AG09309 (cell line): ENCODE results near the gene AMBRA1.
A peak's percentile ranks its signal among the peaks of the same experiment; 100 is the strongest.

ENCODE experiments used
- DNase-seq: peaks from one replicate; pipeline ENCODE4 v3.0.0-alpha.2; 2010; ENCODE audit warnings: low read depth
- H3K4me3 ChIP-seq: 2 replicates; pipeline ENCODE4 v1.5.1; 2011; ENCODE audit warnings: mild to moderate bottlenecking, low read depth, low read length, moderate library complexity; ENCODE audit not compliant: control insufficient read depth
- TF ChIP-seq, protein P1 (sequence below): IDR thresholded peaks from 2 replicates; pipeline ENCODE4 v1.5.1; 2011; ENCODE audit warnings: mild to moderate bottlenecking, low read depth, low read length, inconsistent platforms; ENCODE audit not compliant: insufficient read depth, control insufficient read depth; ENCODE audit errors: missing control alignments

The AMBRA1 gene

DNA sequence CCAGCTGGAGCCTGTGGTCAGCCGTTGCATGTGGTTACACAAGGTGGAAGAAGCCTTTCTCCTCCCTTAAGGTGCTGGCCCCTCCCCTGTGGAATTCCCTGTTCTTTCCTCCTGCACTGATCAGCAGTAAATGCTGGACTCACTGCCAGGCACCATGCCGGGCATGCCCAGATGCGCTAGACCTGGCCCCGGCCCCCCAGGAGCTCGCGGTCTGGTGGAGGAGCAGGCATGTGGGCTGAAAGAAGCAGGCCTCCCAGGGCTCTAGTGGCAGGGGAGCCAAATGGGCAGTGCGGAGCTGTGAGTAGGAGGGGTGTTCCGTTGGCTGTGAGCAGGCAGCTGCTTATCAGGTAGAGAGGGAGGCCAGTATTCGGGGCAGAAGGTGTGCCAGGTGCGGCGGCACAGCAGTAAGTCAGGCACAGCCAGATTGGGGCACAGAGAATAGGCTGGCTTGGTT, 236.3 kb downstream of the AMBRA1 start:
- TF ChIP-seq, protein P1, sequence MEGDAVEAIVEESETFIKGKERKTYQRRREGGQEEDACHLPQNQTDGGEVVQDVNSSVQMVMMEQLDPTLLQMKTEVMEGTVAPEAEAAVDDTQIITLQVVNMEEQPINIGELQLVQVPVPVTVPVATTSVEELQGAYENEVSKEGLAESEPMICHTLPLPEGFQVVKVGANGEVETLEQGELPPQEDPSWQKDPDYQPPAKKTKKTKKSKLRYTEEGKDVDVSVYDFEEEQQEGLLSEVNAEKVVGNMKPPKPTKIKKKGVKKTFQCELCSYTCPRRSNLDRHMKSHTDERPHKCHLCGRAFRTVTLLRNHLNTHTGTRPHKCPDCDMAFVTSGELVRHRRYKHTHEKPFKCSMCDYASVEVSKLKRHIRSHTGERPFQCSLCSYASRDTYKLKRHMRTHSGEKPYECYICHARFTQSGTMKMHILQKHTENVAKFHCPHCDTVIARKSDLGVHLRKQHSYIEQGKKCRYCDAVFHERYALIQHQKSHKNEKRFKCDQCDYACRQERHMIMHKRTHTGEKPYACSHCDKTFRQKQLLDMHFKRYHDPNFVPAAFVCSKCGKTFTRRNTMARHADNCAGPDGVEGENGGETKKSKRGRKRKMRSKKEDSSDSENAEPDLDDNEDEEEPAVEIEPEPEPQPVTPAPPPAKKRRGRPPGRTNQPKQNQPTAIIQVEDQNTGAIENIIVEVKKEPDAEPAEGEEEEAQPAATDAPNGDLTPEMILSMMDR: no peak
- DNase-seq: no peak
- H3K4me3 ChIP-seq: no peak overlapping the region

DNA sequence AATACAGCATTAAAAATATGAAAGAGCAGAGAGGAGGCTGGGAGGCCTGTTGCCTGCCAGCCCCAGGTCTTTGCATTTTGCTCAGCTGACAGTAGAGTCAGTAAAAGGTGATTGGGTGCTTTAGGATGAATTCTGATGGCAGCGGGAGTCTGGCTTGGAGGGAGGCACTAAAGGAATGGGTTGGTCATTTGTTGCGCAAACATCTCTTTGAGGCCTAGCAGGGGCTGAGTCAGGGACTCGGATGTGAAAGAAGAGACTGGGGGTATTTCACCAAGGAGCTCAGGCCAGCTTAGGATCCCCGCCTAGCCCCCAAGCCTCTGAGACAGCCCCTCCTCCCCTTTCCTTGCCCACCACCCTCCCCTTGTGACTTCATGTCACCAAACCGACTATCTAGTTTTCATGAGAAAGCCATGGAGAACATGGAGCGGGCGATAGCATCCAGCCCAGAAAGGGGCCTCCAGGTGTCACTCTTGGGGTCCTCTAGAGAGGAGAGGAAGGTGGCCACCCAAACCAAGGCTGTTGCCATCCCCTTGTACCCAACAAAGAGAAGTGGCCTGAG, 236.8 kb downstream of the AMBRA1 start:
- TF ChIP-seq, protein P1: no peak
- H3K4me3 ChIP-seq: no peak overlapping the region
- no peak for DNase-seq

DNA sequence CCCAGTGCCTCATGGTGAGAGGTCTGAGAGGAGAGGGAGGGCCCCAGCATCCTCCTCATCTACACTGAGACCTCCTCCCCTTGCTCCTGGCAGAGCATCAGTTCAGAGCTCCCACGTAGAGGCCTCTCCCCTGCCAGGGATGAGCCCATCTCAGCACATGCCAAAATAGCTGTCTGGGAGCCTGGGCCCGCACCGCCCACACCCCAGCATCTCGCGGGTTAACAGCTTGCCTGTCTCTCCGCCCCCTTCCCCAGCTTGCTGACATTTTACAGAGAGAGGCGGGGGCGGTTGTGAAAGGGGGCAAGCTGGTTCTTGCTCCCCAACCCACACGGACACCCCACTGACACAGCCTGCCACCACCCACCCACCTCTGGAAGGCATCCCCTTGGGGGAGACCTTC, 240.1 kb downstream of the AMBRA1 start:
- no peak for DNase-seq
- no peak overlapping the region for H3K4me3 ChIP-seq
- TF ChIP-seq, protein P1: no peak

DNA sequence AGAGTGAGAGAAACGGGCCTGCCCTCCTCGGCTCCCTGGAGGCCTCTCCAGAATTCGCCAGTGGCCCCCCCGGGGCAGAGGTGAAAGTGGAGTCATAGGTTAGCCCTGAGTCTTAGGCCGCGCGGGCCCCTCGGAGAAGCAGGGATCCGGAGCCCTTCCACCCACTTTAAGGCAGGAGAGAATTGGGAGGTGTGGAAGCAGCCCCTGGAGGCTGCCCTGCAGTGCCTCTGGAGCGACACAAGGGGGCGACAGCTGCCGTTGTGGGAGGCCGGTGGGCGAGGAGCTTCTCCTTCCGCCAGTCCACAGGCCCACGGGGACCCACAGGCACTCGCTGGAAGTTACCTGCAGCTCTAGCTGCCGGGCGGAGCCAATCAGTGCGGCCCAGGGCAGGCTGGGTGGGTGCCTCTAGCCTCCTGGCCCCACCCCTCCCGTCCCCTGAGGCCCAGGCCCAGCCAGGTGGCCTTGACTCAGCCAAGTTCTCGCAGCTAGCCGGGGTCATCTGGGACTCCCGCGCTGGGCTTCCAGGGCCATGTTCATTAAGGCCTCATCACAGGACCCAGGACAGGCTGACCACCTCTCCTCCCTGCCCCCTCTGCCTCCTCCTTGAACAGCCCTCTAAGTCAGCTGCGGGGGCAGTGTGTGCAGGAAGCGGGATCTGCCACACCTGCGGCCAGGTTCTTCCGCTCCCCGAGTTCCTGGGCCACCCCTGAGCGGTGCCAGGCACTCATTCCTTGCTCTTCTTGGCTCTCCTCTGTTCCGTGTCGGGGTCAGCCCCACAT, 241.6 kb downstream of the AMBRA1 start:
- no peak for DNase-seq
- H3K4me3 ChIP-seq: no peak overlapping the region
- TF ChIP-seq, protein P1: peak; percentile 76

DNA sequence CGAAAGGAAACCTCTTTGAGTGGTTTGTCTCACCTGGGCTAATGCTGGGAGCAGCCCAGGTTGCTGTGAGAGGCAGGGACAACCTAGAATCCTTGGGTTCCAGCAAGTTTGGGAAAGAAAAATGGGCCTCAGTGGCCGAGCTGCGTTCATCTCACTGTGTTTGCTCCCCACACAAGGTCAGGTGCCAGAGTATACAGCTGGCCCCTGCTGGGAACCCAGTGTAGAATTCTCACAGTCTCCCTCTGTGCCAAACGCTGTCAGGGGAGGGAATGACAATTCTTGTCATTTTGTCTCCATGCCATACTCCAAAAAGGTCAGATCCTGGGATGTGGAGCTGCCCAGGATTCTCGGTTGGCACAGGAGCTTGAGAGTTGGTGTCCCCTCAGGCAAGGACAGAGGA, 242.2 kb downstream of the AMBRA1 start:
- TF ChIP-seq, protein P1: no peak
- no peak for DNase-seq
- H3K4me3 ChIP-seq: no peak overlapping the region

DNA sequence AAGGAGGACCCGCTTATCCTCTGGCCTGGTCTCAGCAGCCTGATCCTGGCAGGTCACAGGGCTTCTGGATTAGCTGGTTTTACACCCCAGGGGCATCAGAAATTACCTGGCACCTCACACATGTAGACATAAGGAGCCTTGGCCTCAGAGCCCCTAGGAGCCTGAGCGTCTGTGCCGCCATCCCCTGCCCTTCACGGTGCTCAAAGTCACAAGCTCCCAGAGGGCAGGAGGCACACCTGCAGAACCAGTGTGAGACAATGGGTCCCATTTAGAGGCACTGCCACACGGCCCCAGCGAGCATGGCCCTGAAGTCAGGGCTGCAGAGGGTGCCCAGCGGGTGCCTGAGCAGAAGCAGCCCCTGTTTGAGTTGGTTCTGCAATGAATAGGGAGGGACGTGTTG, 242.7 kb downstream of the AMBRA1 start:
- DNase-seq: no peak
- TF ChIP-seq, protein P1: no peak
- no peak overlapping the region for H3K4me3 ChIP-seq

DNA sequence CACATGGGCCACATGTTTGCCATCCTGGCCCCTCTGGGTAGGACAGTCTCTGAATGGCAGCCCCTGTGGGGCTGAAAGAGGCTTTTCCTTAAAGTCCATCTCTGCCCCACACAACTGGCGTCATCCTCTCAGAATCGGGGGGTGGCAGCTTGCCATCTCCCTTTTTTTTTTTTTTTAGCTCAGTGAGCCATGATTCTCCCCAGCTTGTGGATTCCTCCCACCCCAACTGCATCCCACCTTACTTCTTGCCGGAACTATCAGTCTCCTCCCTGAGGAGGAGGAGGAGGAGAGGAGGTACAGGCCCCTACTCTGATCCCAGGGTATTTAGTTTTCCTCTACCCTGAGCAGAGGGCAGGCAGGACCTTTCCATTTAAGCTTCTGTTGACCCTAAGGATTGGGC, 243.1 kb downstream of the AMBRA1 start:
- H3K4me3 ChIP-seq: no peak overlapping the region
- TF ChIP-seq, protein P1: no peak
- DNase-seq: no peak
